Posterior vena cava (tissue), 2 donors: ENCODE data around the gene CRYBB3. TPM values are rescaled to one million over a fixed set of nuclear protein-coding genes. Genes with fewer than 3 reads are reported as not detected.
"Not testable (repeated sequence)": the region's sequence is repeated elsewhere in the genome, so short reads cannot be mapped to it uniquely, and the experiment has no call there.

ENCODE experiments used
- DNase-seq: peaks from one replicate; pipeline ENCODE4 v3.0.0-alpha.2; 2020; ENCODE audit warnings: low spot score
- intact Hi-C, 2 donors: fragments of 100-400 bp; cut with DNase I; formaldehyde crosslinking; loops; one replicate each; pipeline versions ENCODE4 v1.14.1 to v1.14.2; 2022 to 2023
- total RNA-seq, 2 donors: library from RNA; stranded (reverse); fragmentation: NEBNext Ultra II Directional; extraction: Animal tissue kit (Norgen Biotek cat#: 25700); gene quantifications; one replicate each; pipeline ENCODE4 v1.2.1, GENCODE V29; 2021
- donor health status: DM: yes; HTN: yes; CAD: no.
- donor health status: DM: yes; HTN: yes; CAD: no.

The CRYBB3 gene
- total RNA-seq, 2 donors from 2014 or later, result not detected

GRCh38 chr22:25201557-25202273 is 2.1 kb downstream of the CRYBB3 start:
- DNase-seq, result no peak
- intact Hi-C loops, result no loop called here

- no peak for DNase-seq
- intact Hi-C loops, result no loop called here
Observed at GRCh38 chr22:25202290-25202921, 2.7 kb downstream of the CRYBB3 start.

- intact Hi-C loops, result no loop called here
- DNase-seq, result no peak
Observed at GRCh38 chr22:25203082-25203481, 3.4 kb downstream of the CRYBB3 start.

- DNase-seq, intact Hi-C loops: not testable (repeated sequence)
Observed at GRCh38 chr22:25204547-25204946, 4.9 kb downstream of the CRYBB3 start.

DNA sequence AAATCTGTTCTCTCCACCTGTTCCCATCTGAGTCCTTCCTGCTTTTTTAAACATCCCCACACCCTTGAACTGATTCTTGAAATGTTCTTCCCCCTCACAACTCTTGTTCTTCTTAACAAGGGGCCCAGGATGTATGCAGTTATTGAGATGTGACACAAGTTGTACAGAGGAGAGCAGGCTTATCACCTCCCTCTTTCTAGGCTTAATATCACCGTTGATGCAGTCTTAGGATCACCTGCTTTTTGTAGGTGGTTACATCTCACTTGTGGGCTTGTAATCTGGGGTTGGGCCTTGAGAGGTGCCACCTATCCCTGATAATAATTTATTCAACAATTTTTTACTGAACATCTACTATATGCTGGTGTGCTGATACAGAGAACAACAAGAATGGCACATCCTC is 6.2 kb downstream of the CRYBB3 start:
- no peak for DNase-seq
- intact Hi-C loops, result no loop called here

- no peak for DNase-seq
- intact Hi-C loops, result no loop called here
Observed at GRCh38 chr22:25206998-25207397, 7.3 kb downstream of the CRYBB3 start.

- intact Hi-C loops, result no loop called here
- DNase-seq, result no peak
Observed at GRCh38 chr22:25207553-25208157, 8.0 kb downstream of the CRYBB3 start.

DNA sequence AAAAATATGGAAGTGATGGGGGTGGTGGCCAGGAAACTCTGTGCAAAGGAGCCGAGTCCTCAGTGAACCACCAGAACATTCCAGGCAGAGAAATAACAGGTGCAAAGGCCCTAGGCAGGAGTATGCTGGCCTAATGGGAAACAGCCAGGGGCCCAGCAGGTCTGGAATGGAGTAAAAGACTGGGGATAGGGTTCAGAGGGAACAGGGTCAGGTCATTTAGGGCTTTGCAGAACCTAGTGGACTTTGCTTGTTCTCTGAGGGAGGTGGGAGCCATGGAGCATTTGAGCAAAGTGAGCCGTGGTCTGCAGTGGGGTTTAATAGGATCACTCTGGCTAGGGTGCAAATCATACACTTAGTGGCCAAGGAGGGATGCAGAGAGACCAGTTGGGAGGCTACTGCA is 8.7 kb downstream of the CRYBB3 start:
- intact Hi-C loops, result no loop called here
- no peak for DNase-seq

DNA sequence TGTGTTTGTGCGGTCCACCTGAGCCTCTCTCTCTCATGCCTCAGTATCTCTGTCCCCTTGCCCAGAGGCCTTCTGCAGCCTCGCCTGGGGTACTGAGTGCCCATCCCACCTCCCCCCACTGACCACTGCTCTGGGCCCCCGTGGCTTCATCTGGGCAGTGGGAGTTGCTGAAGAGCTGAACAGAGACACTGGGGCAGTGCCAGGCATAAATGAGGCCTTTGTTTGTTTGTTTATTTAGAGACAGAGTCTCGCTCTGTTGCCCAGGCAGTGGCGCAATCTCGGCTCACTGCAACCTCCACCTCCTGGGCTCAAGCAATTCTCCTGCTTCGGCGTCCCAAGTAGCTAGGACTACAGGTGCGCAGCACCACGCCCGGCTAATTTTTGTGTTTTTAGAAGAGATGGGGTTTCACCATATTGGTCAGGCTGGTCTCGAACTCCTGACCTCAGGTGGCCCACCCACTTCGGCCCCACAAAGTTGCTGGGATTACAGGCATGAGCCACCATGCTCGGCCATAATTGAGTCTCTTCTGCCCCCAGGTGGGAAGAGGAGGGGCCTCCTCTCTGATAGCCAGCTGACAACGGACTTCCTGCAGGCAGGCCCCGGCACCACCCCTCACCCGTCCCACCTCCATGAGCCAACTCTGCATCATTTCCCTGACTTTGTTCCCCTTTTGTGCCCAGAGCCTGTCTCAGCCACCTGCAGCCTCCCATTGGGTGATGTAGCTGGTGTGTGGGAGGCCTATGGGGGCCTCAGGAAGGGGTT is 9.3 kb downstream of the CRYBB3 start:
- no peak for DNase-seq
- intact Hi-C loops, result no loop called here

GRCh38 chr22:25210793-25211192 is 11.1 kb downstream of the CRYBB3 start:
- no peak for DNase-seq
- intact Hi-C loops, result no loop called here

DNA sequence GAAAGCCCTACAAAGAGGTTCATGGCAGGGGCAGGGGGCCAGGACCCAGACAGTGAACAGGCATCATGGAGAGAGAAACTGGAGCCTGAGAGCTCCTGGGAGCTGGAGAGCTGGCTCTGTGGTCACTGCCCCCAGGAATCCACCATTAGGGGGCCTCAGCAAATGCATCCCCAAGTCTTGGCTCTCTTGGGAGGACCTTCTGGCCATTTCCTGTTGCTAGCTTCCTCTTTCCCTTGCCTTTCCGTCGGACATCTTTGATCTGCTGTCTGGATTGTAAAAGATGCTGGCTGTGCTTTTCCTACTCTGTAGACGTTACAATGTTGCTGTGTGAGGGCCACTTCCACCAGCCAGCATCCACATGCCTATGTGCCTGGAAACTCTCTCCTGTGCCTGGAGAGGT is 12.7 kb downstream of the CRYBB3 start:
- DNase-seq, result no peak
- intact Hi-C loops, result no loop called here

DNA sequence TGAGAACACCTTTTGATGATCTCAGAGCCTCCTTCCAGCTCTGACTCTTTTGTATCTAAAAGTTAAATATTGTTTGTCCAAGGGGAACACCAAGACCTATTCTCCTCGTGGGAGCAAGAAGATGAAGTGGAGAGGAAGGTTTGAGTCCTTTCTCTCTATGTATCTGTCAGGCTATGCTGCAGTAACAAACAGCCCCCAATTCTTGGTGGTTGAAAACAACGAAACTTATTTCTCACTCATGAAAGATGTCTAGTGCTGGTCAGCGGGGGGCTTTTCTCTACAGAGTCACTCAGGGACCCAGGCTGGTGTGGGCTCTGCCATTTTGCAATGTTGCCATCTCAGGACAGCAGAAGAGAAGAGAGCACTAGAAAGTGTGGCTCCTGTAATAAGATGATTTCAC is 13.6 kb downstream of the CRYBB3 start:
- no peak for DNase-seq
- intact Hi-C loops, result no loop called here

DNA sequence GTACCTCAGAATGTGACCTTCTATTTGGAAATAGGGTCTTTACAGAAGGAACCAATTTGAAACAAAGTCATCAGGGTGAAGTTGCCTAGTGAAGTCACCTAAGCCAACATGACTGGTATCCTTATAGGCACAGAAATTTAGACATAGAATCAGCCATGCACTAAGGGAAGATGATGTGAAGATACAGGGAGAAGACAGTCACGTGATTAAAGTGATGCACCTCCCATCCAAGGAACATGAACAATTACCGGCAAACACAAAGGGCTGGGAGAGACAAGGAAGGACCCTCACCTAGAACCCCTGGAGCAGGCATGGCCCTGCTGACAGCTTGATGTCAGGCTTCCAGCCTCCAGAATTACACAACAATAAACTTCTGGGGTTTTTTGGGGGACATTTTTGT is 16.6 kb downstream of the CRYBB3 start:
- DNase-seq, result no peak
- intact Hi-C loops, result no loop called here

DNA sequence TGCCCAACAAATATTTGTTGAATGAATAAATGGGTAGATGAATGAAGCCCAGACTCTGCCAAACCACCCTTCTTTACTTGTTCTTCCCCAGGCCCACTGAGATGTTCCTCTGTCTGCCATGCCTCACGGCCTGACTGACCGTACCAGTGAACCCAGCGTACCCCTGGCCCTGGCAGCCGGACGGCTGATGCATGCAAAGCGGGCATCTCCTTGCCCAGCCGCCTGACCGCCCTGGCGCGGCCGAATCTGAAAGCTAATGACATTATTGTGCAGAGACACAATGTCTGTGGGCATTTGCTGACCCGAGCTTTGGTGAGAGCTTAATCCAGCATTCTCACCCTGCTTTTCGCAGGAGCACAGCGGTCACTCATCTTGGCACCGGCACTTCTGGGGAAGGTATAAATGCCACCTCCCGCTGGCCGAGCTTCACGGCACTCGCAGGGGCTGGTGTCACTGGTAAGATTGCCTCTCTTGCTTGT is 19.6 kb downstream of the CRYBB3 start, which contains the start of gene CRYBB2:
Gene CRYBB2, plus strand, starts transcription at position 429 of the 479 bp plus-strand sequence. CDS start 1,791 bp downstream, outside the sequence.
- intact Hi-C loops, result no loop called here

GRCh38 chr22:25219948-25220442 is 20.3 kb downstream of the CRYBB3 start:
- no peak for DNase-seq
- intact Hi-C loops, result no loop called here

More for the DNA sequence above, 19.6 kb downstream of the CRYBB3 start, which contains the start of gene CRYBB2:
- DNase-seq, result no peak

- intact Hi-C loops, result no loop called here
- DNase-seq, result no peak
Observed at GRCh38 chr22:25221790-25222189, 22.1 kb downstream of the CRYBB3 start.

GRCh38 chr22:25223269-25223850 is 23.7 kb downstream of the CRYBB3 start:
- DNase-seq, result no peak
- intact Hi-C loops, result no loop called here

GRCh38 chr22:25228822-25229221 is 29.2 kb downstream of the CRYBB3 start:
- no peak for DNase-seq
- intact Hi-C loops, result no loop called here

GRCh38 chr22:25230760-25231159 is 31.1 kb downstream of the CRYBB3 start:
- intact Hi-C loops, DNase-seq: not testable (repeated sequence)
